Neuronal stem cell (in vitro differentiated cells): ENCODE results near the gene IGSF6.

Experiments used
- DNase-seq: peaks from one replicate; pipeline ENCODE4 v3.0.0-alpha.2; 2013; ENCODE audit warnings: low spot score
- H2AFZ ChIP-seq: one replicate; pipeline ENCODE4 v1.6.1; 2013; ENCODE audit warnings: mild to moderate bottlenecking, low read length, inconsistent platforms
- H2AK5ac ChIP-seq: 2 replicates; pipeline ENCODE4 v1.6.1; 2013; ENCODE audit warnings: low read depth, mild to moderate bottlenecking, inconsistent platforms, low read length, moderate library complexity, mixed read lengths
- H2BK120ac ChIP-seq: 2 replicates; pipeline ENCODE4 v1.6.1; 2013; ENCODE audit warnings: low read depth, mild to moderate bottlenecking, inconsistent platforms, low read length, moderate library complexity, mixed read lengths
- H2BK12ac ChIP-seq: one replicate; pipeline ENCODE4 v1.6.1; 2013; ENCODE audit warnings: low read length, inconsistent platforms
- H2BK15ac ChIP-seq: 2 replicates; pipeline ENCODE4 v1.6.1; 2013; ENCODE audit warnings: mild to moderate bottlenecking, low read length, inconsistent platforms, mixed read lengths
- H2BK5ac ChIP-seq: one replicate; pipeline ENCODE4 v1.6.1; 2013; ENCODE audit warnings: inconsistent platforms, mild to moderate bottlenecking, low read length, moderate library complexity
- H3K14ac ChIP-seq: one replicate; pipeline ENCODE4 v1.6.1; 2013; ENCODE audit warnings: low read length, inconsistent platforms
- H3K18ac ChIP-seq: 2 replicates; pipeline ENCODE4 v1.6.1; 2013; ENCODE audit warnings: low read length, inconsistent platforms
- H3K23ac ChIP-seq: 2 replicates; pipeline ENCODE4 v1.6.1; 2013; ENCODE audit warnings: low read depth, mild to moderate bottlenecking, mixed read lengths, low read length, inconsistent platforms; ENCODE audit not compliant: poor library complexity
- H3K27ac ChIP-seq: replicated peaks from 3 replicates; pipeline ENCODE4 v1.5.1; 2013; ENCODE audit warnings: low read length, inconsistent platforms
- H3K27me3 ChIP-seq, 3 experiments: 2 replicates each; pipeline ENCODE4 v1.6.1; 2013; ENCODE audit warnings: low read length in 3 of 3, mild to moderate bottlenecking in 2 of 3, inconsistent platforms in 1 of 3, low read depth in 1 of 3, mixed read lengths in 1 of 3, moderate library complexity in 1 of 3; ENCODE audit not compliant: control insufficient read depth in 3 of 3, insufficient read depth in 3 of 3
- H3K36me3 ChIP-seq, 2 donors: replicated peaks in 1 of 2; 2 replicates each; pipeline ENCODE4 v1.6.1; 2013; ENCODE audit warnings: low read length in 2 of 2; ENCODE audit not compliant: control insufficient read depth in 2 of 2, insufficient read depth in 2 of 2
- H3K4ac ChIP-seq: 2 replicates; pipeline ENCODE4 v1.6.1; 2013; ENCODE audit warnings: inconsistent platforms, mild to moderate bottlenecking, low read length, moderate library complexity
- H3K4me1 ChIP-seq, 2 donors: 1 replicate in 1 of 2; 2 replicates in 1 of 2; pipeline ENCODE4 v1.6.1; 2013; ENCODE audit warnings: low read length in 2 of 2, low read depth in 1 of 2; ENCODE audit not compliant: control insufficient read depth in 2 of 2, insufficient read depth in 1 of 2
- H3K4me2 ChIP-seq: one replicate; pipeline ENCODE4 v1.6.1; 2013; ENCODE audit warnings: mild to moderate bottlenecking, low read length, inconsistent platforms; ENCODE audit not compliant: insufficient read depth, poor library complexity, severe bottlenecking
- H3K4me3 ChIP-seq, 2 donors: 2 replicates each; pipeline ENCODE4 v1.5.1; 2013; ENCODE audit warnings: low read length in 2 of 2, mild to moderate bottlenecking in 2 of 2, inconsistent platforms in 1 of 2, moderate library complexity in 1 of 2
- H3K79me1 ChIP-seq: one replicate; pipeline ENCODE4 v1.6.1; 2013; ENCODE audit warnings: low read depth, mild to moderate bottlenecking, inconsistent platforms, low read length, moderate library complexity
- H3K9ac ChIP-seq: one replicate; pipeline ENCODE4 v1.6.1; 2013; ENCODE audit warnings: mild to moderate bottlenecking, low read depth, low read length, inconsistent platforms; ENCODE audit not compliant: poor library complexity
- H3K9me3 ChIP-seq, 2 donors: replicated peaks in 1 of 2; 2 replicates each; pipeline versions ENCODE3 to v1.6.1; 2013; ENCODE audit warnings: low read length in 2 of 2, mild to moderate bottlenecking in 2 of 2, inconsistent platforms in 1 of 2, low read depth in 1 of 2, mixed read lengths in 1 of 2, moderate library complexity in 1 of 2; ENCODE audit not compliant: control insufficient read depth in 2 of 2, insufficient read depth in 1 of 2
- H4K8ac ChIP-seq: one replicate; pipeline ENCODE4 v1.6.1; 2013; ENCODE audit warnings: low read depth, mild to moderate bottlenecking, inconsistent platforms, low read length, moderate library complexity
- H4K91ac ChIP-seq: one replicate; pipeline ENCODE4 v1.6.1; 2013; ENCODE audit warnings: low read length, low read depth, mild to moderate bottlenecking, inconsistent platforms; ENCODE audit not compliant: poor library complexity
- WGBS, 2 donors: extraction: QIAGEN DNeasy Blood & Tissue Kit; methylation state at CpG; one replicate each; pipeline ENCODE4 v1.1.7; 2013; ENCODE audit warnings: missing lambda C conversion rate in 2 of 2, mixed read lengths in 1 of 2; ENCODE audit not compliant: insufficient read length in 2 of 2, insufficient replicate concordance in 1 of 2; ENCODE audit errors: extremely low coverage in 2 of 2; 5-methylcytosine and 5-hydroxymethylcytosine counted together

The IGSF6 gene

GRCh38 chr16:21598701-21599121, 53.7 kb downstream of the IGSF6 start:
- no peaks in the 10 kb centered on the region for H3K27me3 ChIP-seq
- peaks cover 0 to 12% of the 10 kb centered on the region in 2 donors for H3K4me1 ChIP-seq
- H2AK5ac ChIP-seq, result no peak overlapping the region
- H3K4ac ChIP-seq, result no peak overlapping the region
- peak overlapping the region; percentile 50 for H3K23ac ChIP-seq
- no peaks in the 10 kb centered on the region for H3K9me3 ChIP-seq
- H3K4me2 ChIP-seq, result peak overlapping the region; percentile 51
- peak overlapping the region; percentile 89 to 94 for H3K4me3 ChIP-seq
- no peak overlapping the region for H3K14ac ChIP-seq
- no peak for DNase-seq
- H3K9ac ChIP-seq, result peak overlapping the region; percentile 93
- no peaks in the 10 kb centered on the region for H3K79me1 ChIP-seq
- no peak overlapping the region for H2BK12ac ChIP-seq
- H2BK15ac ChIP-seq, result peak overlapping the region; percentile 47
- peaks cover 0 to 4% of the 10 kb centered on the region in 2 donors for H3K36me3 ChIP-seq
- peak overlapping the region; percentile 98 for H2AFZ ChIP-seq
- WGBS, 2 donors, result no CpG with 5 or more reads among the region's 13 CpGs
- H3K27ac ChIP-seq, result peak overlapping the region; percentile 55
- peak overlapping the region; percentile 29 for H2BK120ac ChIP-seq
- no peak overlapping the region for H4K8ac ChIP-seq
- H3K18ac ChIP-seq, result peak overlapping the region; percentile 53
- peak overlapping the region; percentile 77 for H2BK5ac ChIP-seq
- peak overlapping the region; percentile 18 for H4K91ac ChIP-seq

DNA sequence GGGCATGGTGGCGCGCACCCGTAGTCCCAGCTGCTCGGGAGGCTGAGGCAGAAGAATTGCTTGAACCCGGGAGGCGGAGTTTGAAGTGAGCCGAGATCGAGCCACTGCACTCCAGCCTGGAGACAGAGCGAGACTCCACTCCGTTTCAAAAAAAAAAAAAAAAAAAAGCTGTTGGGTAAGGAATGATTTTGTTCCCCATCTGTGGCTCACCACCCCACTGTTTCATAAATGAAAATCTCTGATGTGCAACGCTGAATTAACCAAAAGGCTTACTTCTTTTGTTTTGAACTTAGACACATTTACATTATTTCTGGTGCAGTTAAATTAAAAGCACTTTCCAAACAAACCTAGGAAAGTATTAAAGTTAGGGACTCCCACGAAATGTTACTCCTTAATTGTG, 54.2 kb downstream of the IGSF6 start:
- Histone ChIP-seq H3K27ac (no peak overlapping the region), H3K4me3 (peak overlapping the region in 1 of 2 donors; percentile 94), H2AK5ac (no peak overlapping the region), H3K4me2 (no peak overlapping the region), H3K4ac (no peak overlapping the region), H3K79me1 (no peaks in the 10 kb centered on the region), H2BK5ac (no peak overlapping the region), H2AFZ (peak overlapping the region; percentile 98), H3K23ac (no peak overlapping the region), H3K27me3 (peaks cover 0 to 2% (median 0%) of the 10 kb centered on the region in 3 experiments), H3K9me3 (no peaks in the 10 kb centered on the region), H3K9ac (no peak overlapping the region), H2BK120ac (no peak overlapping the region), H2BK12ac (no peak overlapping the region), H2BK15ac (no peak overlapping the region), H3K18ac (no peak overlapping the region), H3K36me3 (peaks cover 0 to 4% of the 10 kb centered on the region in 2 donors), H3K14ac (no peak overlapping the region), H3K4me1 (peaks cover 0 to 12% of the 10 kb centered on the region in 2 donors), H4K91ac (no peak overlapping the region), H4K8ac (no peak overlapping the region)
- no peak for DNase-seq
- WGBS, 2 donors, result no CpG with 5 or more reads among the region's 12 CpGs

- no peak overlapping the region for H3K4me3 ChIP-seq
- no peak overlapping the region for H2BK15ac ChIP-seq
- H3K23ac ChIP-seq, result no peak overlapping the region
- peaks cover 0 to 4% of the 10 kb centered on the region in 2 donors for H3K36me3 ChIP-seq
- peaks cover 0 to 3% (median 0%) of the 10 kb centered on the region in 3 experiments for H3K27me3 ChIP-seq
- H4K8ac ChIP-seq, result no peak overlapping the region
- H2BK120ac ChIP-seq, result no peak overlapping the region
- no peak overlapping the region for H3K27ac ChIP-seq
- no peak overlapping the region for H3K4me2 ChIP-seq
- no peaks in the 10 kb centered on the region for H3K9me3 ChIP-seq
- no peak overlapping the region for H2BK12ac ChIP-seq
- DNase-seq, result no peak
- H3K4ac ChIP-seq, result no peak overlapping the region
- no peak overlapping the region for H4K91ac ChIP-seq
- no peaks in the 10 kb centered on the region for H3K79me1 ChIP-seq
- WGBS, 2 donors, result no CpG with 5 or more reads among the region's 2 CpGs
- H3K18ac ChIP-seq, result no peak overlapping the region
- H3K9ac ChIP-seq, result no peak overlapping the region
- H3K14ac ChIP-seq, result no peak overlapping the region
- no peak overlapping the region for H2AK5ac ChIP-seq
- H3K4me1 ChIP-seq, result peaks cover 0 to 12% of the 10 kb centered on the region in 2 donors
- H2AFZ ChIP-seq, result peak overlapping the region; percentile 84
- H2BK5ac ChIP-seq, result no peak overlapping the region
Observed at GRCh38 chr16:21597561-21598030, 54.8 kb downstream of the IGSF6 start.

DNA sequence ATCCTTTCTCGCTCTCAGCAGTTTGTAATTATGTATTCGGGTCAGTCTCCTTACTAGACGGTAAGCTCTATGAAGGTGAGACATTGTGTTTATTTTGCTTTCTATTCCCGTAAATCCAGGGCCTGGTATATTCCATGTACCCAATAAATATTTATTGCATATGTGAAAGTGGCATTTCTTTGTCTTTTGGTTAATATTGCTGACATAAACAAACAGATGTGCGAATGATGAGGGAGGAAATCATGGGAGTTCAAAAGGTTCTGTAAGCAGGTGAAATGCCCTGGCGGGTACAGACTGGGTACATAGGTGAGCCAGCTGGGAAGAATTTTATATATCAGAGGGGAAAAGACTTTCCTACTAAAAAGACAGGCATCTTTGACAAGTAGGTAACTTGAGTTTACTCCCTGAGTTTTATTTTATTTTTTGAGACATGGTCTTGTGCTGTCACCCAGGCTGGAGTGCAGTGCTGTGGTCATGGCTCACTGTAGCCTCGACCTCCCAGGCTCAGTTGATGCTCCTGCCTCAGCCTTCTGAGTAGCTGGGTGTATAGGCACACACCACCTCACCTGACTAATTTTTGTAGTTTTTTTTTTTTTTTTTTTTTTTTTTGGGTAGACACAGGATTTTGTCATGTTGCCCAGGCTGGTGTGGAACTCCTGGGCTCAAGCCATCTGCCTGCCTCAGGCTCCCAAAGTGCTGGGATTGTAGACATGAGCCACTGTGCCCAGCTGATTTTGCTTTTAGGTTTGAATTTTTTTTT, 58.7 kb downstream of the IGSF6 start:
- Histone ChIP-seq H3K4ac (no peak overlapping the region), H3K4me3 (no peak overlapping the region), H3K14ac (no peak overlapping the region), H3K79me1 (no peaks in the 10 kb centered on the region), H2BK15ac (no peak overlapping the region), H2AK5ac (no peak overlapping the region), H3K9me3 (no peaks in the 10 kb centered on the region), H2AFZ (no peak overlapping the region), H4K91ac (no peak overlapping the region), H2BK12ac (no peak overlapping the region), H2BK5ac (no peak overlapping the region), H3K9ac (no peak overlapping the region), H3K23ac (no peak overlapping the region), H3K27ac (no peak overlapping the region), H3K4me1 (peaks cover 0 to 3% of the 10 kb centered on the region in 2 donors), H3K27me3 (peaks cover 0 to 10% (median 0%) of the 10 kb centered on the region in 3 experiments), H3K18ac (no peak overlapping the region), H3K36me3 (no peaks in the 10 kb centered on the region), H3K4me2 (no peak overlapping the region), H4K8ac (no peak overlapping the region), H2BK120ac (no peak overlapping the region)
- WGBS, 2 donors, result no CpG with 5 or more reads among the region's 7 CpGs
- no peak for DNase-seq
